Non-pigmented ciliary epithelial cell (primary cell): Measurements from ENCODE around the gene CCDC187.

Experiments
- DNase-seq: peaks from one replicate; pipeline ENCODE4 v3.0.0-alpha.2; 2010; ENCODE audit warnings: low read depth

The CCDC187 gene

GRCh38 chr9:136339173-136339957 lies 35.5 kb upstream of the CCDC187 start:
- DNase-seq = no peak

DNA sequence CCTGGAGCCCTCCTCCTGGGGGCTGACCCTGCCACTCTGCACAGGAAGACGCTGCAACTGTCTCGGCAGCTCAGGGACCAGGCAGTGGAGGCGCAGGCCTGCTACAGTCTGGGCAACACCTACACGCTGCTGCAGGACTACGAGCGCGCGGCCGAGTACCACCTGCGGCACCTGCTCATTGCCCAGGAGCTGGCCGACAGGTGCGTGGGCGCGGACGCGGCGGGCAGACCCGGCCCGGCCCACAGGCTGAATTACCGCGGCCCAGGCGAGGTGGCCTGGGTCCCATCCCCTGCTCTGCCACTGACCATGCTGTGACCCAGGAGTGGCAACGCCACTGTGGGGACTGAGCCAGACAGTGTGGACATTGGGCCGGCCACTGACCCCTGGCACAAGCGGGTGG lies 34.6 kb upstream of the CCDC187 start:
- DNase-seq = no peak

DNA sequence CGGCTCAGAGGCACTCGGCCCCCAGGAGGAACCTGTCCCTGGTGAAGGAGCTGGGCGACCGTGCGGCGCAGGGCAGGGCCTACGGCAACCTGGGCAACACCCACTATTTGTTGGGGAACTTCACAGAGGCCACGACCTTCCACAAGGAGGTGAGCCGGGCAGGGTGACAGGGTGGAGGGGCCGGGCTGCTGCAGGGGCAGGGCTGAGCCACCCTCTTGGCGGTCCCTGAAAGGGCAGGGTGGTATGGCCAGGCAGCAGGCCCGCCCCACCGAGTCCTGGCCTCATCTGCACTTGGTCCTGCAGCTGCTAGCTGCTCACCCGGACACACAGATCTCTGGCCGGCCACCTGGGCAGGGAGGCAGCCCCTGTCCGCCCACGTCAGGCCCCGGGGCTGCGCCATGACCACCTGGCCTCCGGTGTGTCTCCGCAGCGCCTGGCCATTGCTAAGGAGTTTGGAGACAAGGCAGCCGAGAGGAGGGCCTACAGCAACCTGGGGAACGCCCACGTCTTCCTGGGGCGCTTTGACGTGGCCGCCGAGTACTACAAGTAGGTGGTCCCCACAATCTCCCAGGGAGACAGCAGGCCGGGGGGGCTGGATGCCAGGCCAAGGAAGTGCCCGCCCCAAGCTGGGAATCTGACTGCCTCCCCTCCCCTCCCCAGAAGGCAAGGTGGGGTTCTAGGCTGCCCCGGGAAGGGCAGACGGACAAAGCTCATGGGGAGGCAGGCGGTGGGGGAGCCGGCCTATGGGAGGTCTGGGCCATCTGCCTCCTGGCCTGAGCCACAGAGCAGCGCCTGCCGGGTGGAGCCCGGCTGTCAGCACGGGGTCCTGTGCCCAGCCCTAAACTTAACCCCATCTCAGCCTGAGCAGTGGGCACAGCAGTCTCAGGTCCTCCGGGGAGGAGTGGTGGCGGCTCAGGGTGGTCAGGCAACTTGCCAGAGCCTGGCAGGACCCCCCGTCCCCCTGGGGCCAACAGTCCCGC lies 33.8 kb upstream of the CCDC187 start:
- no peak for DNase-seq

GRCh38 chr9:136336881-136337280 lies 33.0 kb upstream of the CCDC187 start:
- no peak for DNase-seq

GRCh38 chr9:136336156-136336870 lies 32.4 kb upstream of the CCDC187 start:
- DNase-seq = no peak

- DNase-seq = no peak
Measured at GRCh38 chr9:136335296-136336155, 31.6 kb upstream of the CCDC187 start.

DNA sequence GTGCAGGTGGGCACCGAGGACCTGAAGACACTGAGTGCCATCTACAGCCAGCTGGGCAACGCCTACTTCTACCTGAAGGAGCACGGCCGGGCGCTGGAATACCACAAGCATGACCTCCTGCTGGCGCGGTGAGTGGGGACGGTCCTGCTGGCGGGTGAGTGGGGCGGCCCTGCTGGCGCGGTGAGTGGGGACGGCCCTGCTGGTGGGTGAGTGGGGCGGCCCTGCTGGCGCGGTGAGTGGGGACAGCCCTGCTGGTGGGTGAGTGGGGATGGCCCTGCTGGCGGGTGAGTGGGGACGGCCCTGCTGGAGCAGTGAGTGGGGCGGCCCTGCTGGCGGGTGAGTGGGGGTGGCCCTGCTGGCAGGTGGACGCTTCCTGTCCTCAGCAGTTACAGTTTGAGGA lies 30.6 kb upstream of the CCDC187 start:
- DNase-seq = no peak

- no peak for DNase-seq
Measured at GRCh38 chr9:136333486-136333885, 29.6 kb upstream of the CCDC187 start.

DNA sequence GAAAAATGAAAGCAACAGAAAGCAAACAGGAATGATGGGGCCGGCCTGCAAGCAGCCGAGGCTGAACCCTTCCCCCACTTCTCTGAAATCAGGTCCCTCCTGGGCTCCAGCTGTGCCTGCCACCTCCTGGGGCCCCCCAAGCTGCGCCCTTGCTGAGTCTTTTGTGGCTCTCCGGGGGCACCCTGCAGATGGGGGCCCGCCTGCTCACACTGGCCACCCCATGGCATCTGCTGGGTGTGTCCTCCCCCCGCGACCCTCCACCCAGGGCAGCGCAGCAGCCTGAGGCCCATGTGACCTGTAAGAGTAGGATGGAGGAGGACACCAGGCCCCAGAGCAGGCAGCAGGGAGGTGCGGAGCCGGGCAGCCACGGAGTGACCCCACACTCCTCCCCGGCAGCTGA lies 29.2 kb upstream of the CCDC187 start:
- no peak for DNase-seq

DNA sequence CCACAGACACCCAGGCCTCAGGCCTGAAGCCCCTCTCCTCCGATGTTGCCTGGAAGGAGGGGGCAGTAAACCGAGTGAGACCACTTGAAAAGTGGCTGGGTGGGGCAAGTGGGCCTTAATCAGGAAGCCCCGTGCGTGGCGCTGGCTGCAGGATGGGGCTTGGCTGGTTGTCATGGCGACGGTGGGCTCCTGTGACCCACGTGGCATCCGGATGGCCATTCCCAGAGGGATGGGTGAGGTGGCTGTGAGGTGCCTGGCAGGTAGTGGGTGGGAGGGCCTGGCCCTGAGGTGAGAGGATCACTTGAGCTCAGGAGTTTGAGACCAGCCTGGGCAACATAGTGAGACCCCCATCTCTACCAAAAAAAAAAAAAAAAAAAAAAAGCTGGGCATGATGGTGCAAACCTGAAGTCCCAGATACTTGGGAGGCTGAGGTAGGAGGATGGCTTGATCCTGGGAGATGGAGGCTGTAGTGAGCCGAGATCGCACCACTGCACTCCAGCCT lies 28.6 kb upstream of the CCDC187 start:
- no peak for DNase-seq

DNA sequence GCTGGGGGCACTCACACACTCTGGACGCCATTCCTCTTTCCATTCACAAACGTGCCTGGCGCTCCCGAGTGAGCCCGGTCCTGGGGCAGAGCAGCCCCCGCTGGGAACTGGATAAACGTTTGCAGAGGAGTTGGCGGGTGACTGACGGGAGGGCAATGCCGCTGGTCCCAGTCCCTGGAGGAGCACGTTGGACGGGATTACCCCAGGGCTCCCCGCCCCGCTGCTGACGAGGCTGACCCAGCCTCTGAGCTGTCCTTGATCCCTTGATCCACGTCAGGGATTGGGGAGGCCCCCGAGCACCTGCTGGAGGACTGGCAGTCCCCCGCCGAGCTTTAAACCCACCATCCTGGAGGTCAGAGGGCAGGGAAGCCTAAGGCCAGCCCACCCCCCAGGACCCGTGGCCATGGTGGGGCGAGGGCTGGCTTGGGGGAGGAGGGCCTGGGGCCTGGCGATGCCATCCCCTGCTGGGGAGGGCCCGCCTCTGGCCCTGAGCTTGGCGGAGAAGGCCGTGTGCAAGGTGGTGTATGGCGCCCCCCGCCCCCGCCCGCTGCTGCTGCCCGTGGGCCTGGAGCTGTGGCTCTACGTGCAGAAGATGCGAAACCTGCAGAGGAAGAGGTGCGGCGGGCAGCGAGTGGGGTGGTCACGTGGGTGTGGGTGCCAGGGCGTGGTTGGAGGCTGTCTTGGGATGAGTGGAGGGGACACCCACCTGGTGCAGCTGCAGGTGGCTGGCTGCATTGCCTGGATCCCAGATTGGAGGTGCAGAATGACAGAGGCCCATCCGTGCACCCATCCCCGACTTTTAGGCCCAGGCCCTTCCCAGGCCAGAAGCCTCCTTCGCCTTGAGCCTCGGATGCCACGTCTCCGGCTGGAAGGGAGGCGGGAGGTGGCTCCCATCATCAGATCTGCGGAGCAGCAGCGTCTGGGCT lies 27.9 kb upstream of the CCDC187 start:
- no peak for DNase-seq

DNA sequence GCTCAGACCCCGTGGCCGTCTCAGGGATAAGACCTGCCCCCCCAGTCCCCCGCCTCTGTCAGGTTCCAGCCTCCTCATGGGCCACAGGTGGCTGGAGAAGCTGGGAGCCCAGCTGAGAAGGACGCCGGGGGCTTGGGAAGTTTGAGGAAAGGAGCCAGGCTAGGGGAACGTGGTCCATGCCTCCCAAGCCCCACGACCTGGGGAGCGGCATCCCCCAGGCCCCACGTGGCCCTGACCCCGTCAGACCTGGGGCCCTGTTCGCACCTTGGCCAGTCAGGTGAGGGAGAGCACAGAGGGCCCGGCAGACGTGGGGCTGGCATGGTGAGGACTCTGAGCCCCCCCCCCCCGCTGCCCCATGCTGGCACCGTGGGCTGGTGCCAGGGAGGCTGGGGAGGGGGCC lies 27.1 kb upstream of the CCDC187 start:
- no peak for DNase-seq

- no peak for DNase-seq
Measured at GRCh38 chr9:136330406-136330990, 26.6 kb upstream of the CCDC187 start.

DNA sequence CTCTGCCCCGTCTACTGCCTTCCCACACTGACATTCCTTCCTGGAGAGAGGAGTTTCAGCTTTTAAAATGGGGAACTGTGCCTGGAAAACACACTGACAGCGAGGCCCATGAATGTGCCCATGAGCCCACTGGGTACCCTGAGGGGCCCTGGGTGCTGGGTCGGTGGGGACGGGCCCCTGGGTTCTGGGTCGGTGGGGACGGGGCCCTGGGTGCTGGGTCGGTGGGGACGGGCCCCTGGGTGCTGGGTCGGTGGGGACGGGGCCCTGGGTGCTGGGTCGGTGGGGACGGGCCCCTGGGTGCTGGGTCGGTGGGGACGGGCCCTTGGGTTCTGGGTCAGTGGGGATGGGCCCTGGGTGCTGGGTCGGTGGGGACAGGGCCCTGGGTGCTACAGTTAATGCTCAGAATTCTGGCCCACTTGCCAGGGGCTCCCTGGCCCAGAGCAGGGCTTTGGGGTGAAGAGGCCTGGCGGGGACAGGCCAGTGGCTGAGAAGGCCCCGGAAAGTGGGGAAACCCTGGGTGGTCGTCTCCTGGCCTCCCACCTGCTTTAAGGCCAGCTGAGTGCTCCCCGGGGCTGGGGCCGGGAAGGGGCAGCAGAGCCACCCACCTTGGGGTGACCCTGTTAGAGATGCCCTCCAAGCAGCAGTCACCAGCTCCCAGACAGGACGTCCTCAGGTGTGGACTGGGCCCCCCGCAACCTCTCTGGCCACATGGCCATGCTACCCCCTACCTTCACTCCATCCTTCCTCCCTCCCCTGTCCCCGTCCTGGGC lies 25.9 kb upstream of the CCDC187 start:
- no peak for DNase-seq

DNA sequence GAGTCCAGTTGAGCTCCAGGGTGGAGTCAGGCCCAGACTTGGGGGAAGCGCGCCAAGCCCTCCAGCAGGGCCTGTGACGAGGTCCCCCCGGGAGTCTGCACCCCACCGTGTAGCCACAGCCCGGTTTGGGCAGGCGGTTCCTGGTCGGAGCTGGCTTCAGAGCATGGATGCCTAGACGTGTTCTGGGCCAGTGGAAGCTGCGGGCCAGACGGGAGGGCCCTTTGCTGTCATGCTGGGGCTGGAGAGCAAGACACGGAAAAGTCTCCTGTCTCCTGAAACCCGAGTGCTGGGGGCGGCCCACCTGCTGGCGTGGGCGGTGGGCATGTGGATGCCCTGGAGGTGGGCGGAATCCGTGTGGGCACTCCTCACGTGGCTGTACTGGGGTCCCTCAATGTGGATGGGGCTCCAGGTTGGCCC lies 25.3 kb upstream of the CCDC187 start:
- DNase-seq = no peak

GRCh38 chr9:136328622-136329041 lies 24.7 kb upstream of the CCDC187 start:
- no peak for DNase-seq

DNA sequence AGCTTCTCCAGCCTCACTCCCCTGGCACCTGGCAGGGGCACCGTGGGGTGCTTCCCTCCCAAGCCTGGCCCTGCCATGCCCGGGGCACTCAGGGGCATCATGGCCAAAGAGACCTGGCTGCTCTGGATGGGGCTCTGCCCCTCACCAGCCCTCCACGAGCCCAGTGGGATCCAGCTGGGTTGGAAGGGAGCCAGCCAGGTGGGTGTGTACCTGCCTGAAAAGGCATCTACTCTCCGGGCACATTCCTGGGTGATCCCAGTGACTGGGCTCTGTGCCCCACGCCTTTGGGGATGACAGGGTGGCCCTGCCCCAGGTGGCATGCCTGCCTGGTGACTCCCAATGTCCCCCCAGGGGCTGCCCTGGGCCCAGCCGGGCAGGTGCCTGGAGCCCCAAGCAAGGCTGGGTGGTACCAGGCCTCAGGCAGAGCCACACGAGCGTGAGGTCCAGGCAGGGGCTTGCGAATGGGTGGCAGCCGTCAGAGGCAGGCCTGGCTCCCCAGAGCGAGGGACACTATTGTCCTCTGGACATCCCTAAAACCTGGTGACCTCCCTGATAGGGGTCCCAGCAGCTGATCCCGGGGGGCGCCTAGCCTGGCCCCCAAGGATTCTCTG lies 24.2 kb upstream of the CCDC187 start:
- no peak for DNase-seq

- DNase-seq = no peak
Measured at GRCh38 chr9:136327304-136327974, 23.5 kb upstream of the CCDC187 start, which contains the start of gene GPSM1. Gene GPSM1, plus strand, starts transcription at chr9:136327539. Its CDS starts 157 bp downstream, at chr9:136327696.
